Heart right ventricle (tissue), 16 donors: ENCODE measurements around the gene FRMD3. TPM values are rescaled to one million over a fixed set of nuclear protein-coding genes. Genes with fewer than 3 reads are reported as not detected.

Source experiments
- ATAC-seq, 8 donors: fragments of 200-7000 bp; cut with Tn5 transposase; one replicate each; pipeline ENCODE4 v1.9.1; 2020; ENCODE audit warnings: mild to moderate bottlenecking in 8 of 8, moderate library complexity in 8 of 8, moderate number of reproducible peaks in 1 of 8
- DNase-seq, 2 donors: peaks; one replicate each; pipeline ENCODE4 v3.0.0-alpha.2; 2020
- H3K27ac ChIP-seq, 10 donors: fragments of 200-600 bp; sonication (generic) in 2 of 10; one replicate each; pipeline versions ENCODE4 v1.5.0 to v1.8.0; 2020 to 2022; ENCODE audit warnings: mild to moderate bottlenecking in 3 of 10
- H3K27me3 ChIP-seq, 7 donors: fragments of 200-600 bp; one replicate each; pipeline ENCODE4 v1.8.0; 2021 to 2022; ENCODE audit warnings: mild to moderate bottlenecking in 2 of 7
- H3K36me3 ChIP-seq, 9 donors: fragments of 200-600 bp; sonication (generic) in 1 of 9; one replicate each; pipeline versions ENCODE4 v1.5.0 to v1.8.0; 2020 to 2022; ENCODE audit warnings: mild to moderate bottlenecking in 2 of 9
- H3K4me1 ChIP-seq, 9 donors: fragments of 200-600 bp; sonication (generic) in 1 of 9; one replicate each; pipeline versions ENCODE4 v1.5.0 to v1.8.0; 2020 to 2022; ENCODE audit warnings: mild to moderate bottlenecking in 4 of 9
- H3K4me3 ChIP-seq, 10 donors: fragments of 200-600 bp; sonication (generic) in 2 of 10; one replicate each; pipeline versions ENCODE4 v1.5.0 to v1.8.0; 2020 to 2022; ENCODE audit warnings: mild to moderate bottlenecking in 7 of 10, moderate library complexity in 2 of 10
- H3K9me3 ChIP-seq, 11 donors: fragments of 200-600 bp in 10 of 11; sonication (generic) in 2 of 11; one replicate each; pipeline versions ENCODE4 v1.5.0 to v1.8.0; 2013 to 2022; ENCODE audit warnings: mild to moderate bottlenecking in 2 of 11, control low read depth in 1 of 11, moderate library complexity in 1 of 11
- WGBS, 2 donors: extraction: QIAGEN DNeasy Blood & Tissue Kit; methylation state at CpG; one replicate each; pipeline ENCODE4 v1.1.7; 2013; ENCODE audit warnings: inconsistent platforms in 1 of 2; 5-methylcytosine and 5-hydroxymethylcytosine counted together
- intact Hi-C, 10 donors: fragments of 100-400 bp; cut with DNase I; formaldehyde crosslinking; loops; one replicate each; pipeline versions ENCODE4 v1.11.1 to v1.14.2; 2022
- long read RNA-seq, 3 donors: library from polyadenylated mRNA; unstranded; transcript quantifications; one replicate each; pipeline ENCODE4 v2.0.0, GENCODE V29; 2020 to 2021
- polyA plus RNA-seq, 2 donors: library from polyadenylated mRNA; stranded (reverse); fragments of 200-250 nt; gene quantifications; one replicate each; pipeline ENCODE4 v1.2.3, GENCODE V29; 2013
- total RNA-seq, 10 donors: library from RNA; stranded (reverse); fragmentation: NEBNext Ultra II Directional in 3 of 10; extraction: Animal tissue kit (Norgen Biotek cat#: 25700) in 3 of 10; gene quantifications; one replicate each; pipeline versions ENCODE4 v1.2.1 to v1.2.4, GENCODE V29; 2021 to 2023
- TF ChIP-seq, protein P1 (sequence below), 9 donors: fragments of 200-600 bp; sonication (generic) in 2 of 9; IDR thresholded peaks; one replicate each; pipeline versions ENCODE4 v1.5.0 to v1.8.0; 2021 to 2022; ENCODE audit warnings: antibody characterized with exemption in 9 of 9, mild to moderate bottlenecking in 5 of 9, moderate library complexity in 1 of 9
- donor health status: Arrhythmogenic right ventricular cardiomyopathy.
- donor health status: ischemic (EF 13 %, LVEDD 7.1; RV severe dilation, severe dysfunction).
- donor health status: healthy with polysubstance abuse.
- donor health status: DM: no; HTN: yes; CAD: no.
- donor health status: DM: no; HTN: no; CAD: no.
- donor health status: ischemic (EF 25% LVEDD 6.9; RV normal size, moderate dysfunction).
- donor health status: ischemic (EF 25% LVEDD 5.7; RV mildly dilated, moderate dysfunction).
- donor health status: healthy.
- donor health status: DM: yes; HTN: yes; CAD: no.
- donor health status: Ischemic cardiomyopathy.
- donor health status: ischemic (EF 35%, LVEDD 5.7; RV mildly dilated, moderate dysfunction).
- donor health status: nonischemic (EF 11% LVEDD 7.7; RV severe dilation, severe dysfunction).
- donor health status: DM: yes; HTN: yes; CAD: no.
- donor health status: PGD.
- donor health status: ischemic (EF 29% LVEDD 5.4; RV normal size, mild dysfunction).
- donor health status: nonischemic (EF 23%, LVEDD 6.1; RV moderate dilation, normal function).

Gene FRMD3
- total RNA-seq (100 to 1,000 TPM in 6 of 10 donors, 10 to 100 TPM in 4; 60.5 to 145 (median 113) TPM), polyA plus RNA-seq (10 to 100 TPM; 23.1 to 67.5 TPM)
- long read RNA-seq, donor 1, full-length matches to known transcripts, result 58 of 72 reads
- long read RNA-seq, donor 1, partial matches to known transcripts, result 6 of 72 reads
- long read RNA-seq, donor 1, other reads (novel, unspliced or antisense), result 8 of 72 reads
- long read RNA-seq, donor 2, full-length matches to known transcripts, result 70 of 95 reads
- long read RNA-seq, donor 2, partial matches to known transcripts, result 11 of 95 reads
- long read RNA-seq, donor 2, other reads (novel, unspliced or antisense), result 14 of 95 reads
- long read RNA-seq, donor 3, full-length matches to known transcripts, result 98 of 134 reads
- long read RNA-seq, donor 3, partial matches to known transcripts, result 13 of 134 reads
- long read RNA-seq, donor 3, other reads (novel, unspliced or antisense), result 23 of 134 reads

DNA sequence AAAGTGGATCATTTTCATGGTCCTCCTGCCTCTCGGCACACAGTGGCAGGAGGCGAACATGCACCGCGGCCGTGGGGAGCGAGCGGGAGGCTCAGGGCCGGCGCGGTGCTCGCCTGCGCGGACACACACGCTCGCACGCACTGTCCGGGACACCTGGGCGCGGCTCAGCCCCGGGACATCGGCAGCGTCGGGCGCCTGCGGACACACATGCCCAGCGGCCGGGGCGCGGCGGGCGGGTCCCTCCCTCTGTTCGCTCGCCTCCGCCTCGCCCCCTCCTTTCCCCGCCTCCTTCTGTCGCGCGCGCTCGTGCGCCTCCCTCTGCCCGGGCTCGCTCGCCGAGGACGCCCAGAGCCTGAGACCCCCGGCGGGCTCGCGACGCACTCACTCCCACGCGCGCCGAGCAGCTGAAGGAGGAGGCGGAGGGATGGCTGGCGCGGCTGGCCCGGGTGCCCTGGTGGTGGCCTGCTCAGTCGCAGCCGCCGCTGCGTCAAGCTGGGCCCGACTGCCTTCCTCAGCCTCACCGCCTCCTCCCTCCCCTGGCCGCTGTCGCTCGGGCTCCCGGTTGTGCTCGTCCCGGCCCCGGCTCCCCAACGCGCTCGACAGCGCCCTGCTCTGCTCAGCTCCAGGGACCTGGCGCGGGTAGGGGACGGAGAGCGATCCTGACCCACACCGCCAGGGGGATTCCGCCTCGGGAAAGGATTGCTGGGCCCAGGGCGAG, at the start of gene FRMD3:
FRMD3 (minus strand) TSS at position 230 of the 718 bp plus-strand sequence; CDS start at position 60, 170 bp downstream.
- Histone ChIP-seq H3K9me3 (no peaks in the 10 kb centered on the region), H3K27ac (peak within 1 kb of the TSS; percentile 78 to 89 (median 84)), H3K36me3 (no peaks in the 10 kb centered on the region), H3K27me3 (peaks cover 0 to 17% (median 0%) of the 10 kb centered on the region in 7 donors), H3K4me1 (peaks cover 3 to 24% (median 21%) of the 10 kb centered on the region in 9 donors), H3K4me3 (peak within 1 kb of the TSS; percentile 62 to 87 (median 72))
- intact Hi-C loops, result loop anchor here in 7 of 10 donors (1.0 to 10.0 kb wide), 11 partner anchors 66 to 321 kb away; no protein-coding TSS in a partner anchor
- DNase-seq (peak; percentile 88 to 91), ATAC-seq (peak; percentile 91 to 99 (median 96))
- 0 to 1% methylated on average over 66 to 80 of the region's 85 CpGs for WGBS, 2 donors
- TF ChIP-seq, protein P1, sequence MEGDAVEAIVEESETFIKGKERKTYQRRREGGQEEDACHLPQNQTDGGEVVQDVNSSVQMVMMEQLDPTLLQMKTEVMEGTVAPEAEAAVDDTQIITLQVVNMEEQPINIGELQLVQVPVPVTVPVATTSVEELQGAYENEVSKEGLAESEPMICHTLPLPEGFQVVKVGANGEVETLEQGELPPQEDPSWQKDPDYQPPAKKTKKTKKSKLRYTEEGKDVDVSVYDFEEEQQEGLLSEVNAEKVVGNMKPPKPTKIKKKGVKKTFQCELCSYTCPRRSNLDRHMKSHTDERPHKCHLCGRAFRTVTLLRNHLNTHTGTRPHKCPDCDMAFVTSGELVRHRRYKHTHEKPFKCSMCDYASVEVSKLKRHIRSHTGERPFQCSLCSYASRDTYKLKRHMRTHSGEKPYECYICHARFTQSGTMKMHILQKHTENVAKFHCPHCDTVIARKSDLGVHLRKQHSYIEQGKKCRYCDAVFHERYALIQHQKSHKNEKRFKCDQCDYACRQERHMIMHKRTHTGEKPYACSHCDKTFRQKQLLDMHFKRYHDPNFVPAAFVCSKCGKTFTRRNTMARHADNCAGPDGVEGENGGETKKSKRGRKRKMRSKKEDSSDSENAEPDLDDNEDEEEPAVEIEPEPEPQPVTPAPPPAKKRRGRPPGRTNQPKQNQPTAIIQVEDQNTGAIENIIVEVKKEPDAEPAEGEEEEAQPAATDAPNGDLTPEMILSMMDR (IDR thresholded peaks at IDR 0.05), result peak; percentile 70 to 97 (median 84)

DNA sequence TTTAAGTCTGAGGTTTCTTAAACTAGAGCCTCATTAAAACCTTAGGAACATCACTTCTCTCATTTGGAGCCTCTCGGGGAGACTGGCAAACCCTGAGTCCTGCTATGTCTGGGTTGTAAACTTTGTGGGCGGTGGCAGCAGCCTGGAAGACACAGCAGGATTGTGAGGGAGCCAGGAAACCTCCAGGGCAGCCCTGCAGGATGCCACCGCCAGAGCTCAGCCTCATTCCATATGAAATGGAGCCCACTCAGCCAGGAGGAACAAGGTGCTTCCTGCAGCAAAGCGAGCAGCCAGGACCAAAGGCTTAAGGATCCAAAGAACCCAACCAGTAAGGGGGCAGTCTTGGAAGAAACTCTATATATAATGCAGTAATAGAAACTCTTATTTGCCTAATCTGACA, 46.8 kb upstream of the FRMD3 start:
- TF ChIP-seq, protein P1 (IDR thresholded peaks at IDR 0.05), result no peak
- H3K4me1 ChIP-seq, result no peaks in the 10 kb centered on the region
- peaks cover 0 to 5% (median 0%) of the 10 kb centered on the region in 9 donors for H3K36me3 ChIP-seq
- no peaks in the 10 kb centered on the region for H3K27me3 ChIP-seq
- intact Hi-C loops, result loop anchor here in 1 of 10 donors (10.0 kb wide), 1 partner anchor 370 kb away; no protein-coding TSS in a partner anchor
- H3K4me3 ChIP-seq, result no peak overlapping the region
- no peak for ATAC-seq
- DNase-seq, result no peak
- H3K9me3 ChIP-seq, result no peaks in the 10 kb centered on the region
- 89 to 90% methylated on average over 4 of the region's 4 CpGs for WGBS, 2 donors
- H3K27ac ChIP-seq, result no peak overlapping the region

DNA sequence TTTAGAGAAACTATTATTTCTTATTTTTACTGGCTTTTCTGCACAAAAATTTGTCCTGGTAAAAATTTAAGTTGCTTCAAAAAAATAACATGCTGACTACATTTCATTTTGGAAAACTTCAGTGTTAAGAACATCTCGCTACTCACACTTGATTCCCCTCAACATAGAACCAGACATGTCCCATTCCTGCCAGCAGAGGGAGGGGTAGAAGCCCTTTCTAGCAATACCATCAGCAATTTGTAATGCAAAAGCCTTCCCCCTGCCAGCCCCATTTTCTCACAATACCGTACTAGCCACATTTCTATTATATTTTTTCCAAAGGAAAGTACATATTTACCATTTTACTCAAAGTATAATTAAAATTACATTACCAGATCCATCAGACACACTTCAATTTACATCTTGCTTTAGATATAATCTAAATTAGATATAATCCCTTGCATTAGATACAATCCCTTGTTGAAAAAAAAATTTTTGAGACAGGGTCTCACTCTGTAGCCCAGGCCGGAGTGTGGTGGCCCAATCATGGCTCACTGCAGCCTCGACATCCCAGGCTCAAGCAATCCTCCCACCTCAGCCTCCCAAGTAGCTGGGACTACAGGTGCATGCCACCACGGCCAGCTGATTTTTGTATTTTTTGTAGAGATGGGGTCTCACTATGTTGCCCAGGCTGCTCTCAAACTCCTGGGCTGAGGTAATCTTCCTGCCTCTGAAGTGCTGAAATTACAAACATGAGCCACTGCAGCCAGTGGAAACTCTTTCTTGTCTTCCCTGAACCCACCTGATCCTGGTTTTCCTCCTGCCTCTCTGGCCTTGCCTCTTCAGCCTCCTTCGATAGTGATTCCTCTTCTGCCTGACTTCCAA, 45.2 kb upstream of the FRMD3 start:
- Histone ChIP-seq H3K4me3 (no peak overlapping the region), H3K4me1 (no peaks in the 10 kb centered on the region), H3K27ac (no peak overlapping the region), H3K9me3 (peaks cover 0 to 14% (median 6%) of the 10 kb centered on the region in 11 donors), H3K27me3 (no peaks in the 10 kb centered on the region), H3K36me3 (peaks cover 0 to 5% (median 0%) of the 10 kb centered on the region in 9 donors)
- peak in 1 of 2 donors; percentile 67 for DNase-seq
- intact Hi-C loops, result loop anchor here in 1 of 10 donors (10.0 kb wide), 1 partner anchor 369 kb away; no protein-coding TSS in a partner anchor
- TF ChIP-seq, protein P1 (IDR thresholded peaks at IDR 0.05), result peak; percentile 43 to 79 (median 75)
- WGBS, 2 donors, result 70 to 73% methylated on average over 6 of the region's 6 CpGs
- peak in 5 of 8 donors; percentile 61 to 81 (median 75) for ATAC-seq
